ENCODE data around the gene C13orf42.

GRCh38 chr13:51148952-51149573, 38.0 kb upstream of the C13orf42 start:
- TF ChIP-seq SP1 (CRISPR knock-in tag; conservative IDR thresholded peaks at IDR 0.05) (no peak), GABPB1 (CRISPR knock-in tag; IDR thresholded peaks at IDR 0.05) (no peak), ZNF423 (CRISPR knock-in tag; IDR thresholded peaks at IDR 0.05) (no peak), ZNF138 (CRISPR knock-in tag; conservative IDR thresholded peaks at IDR 0.05) (no peak), E2F1 (CRISPR knock-in tag; IDR thresholded peaks at IDR 0.05) (no peak), MAX (CRISPR knock-in tag; IDR thresholded peaks at IDR 0.05) (no peak), ELF4 (CRISPR knock-in tag; IDR thresholded peaks at IDR 0.05; ENCODE audit: low read depth) (no peak), ZNF232 (CRISPR knock-in tag; IDR thresholded peaks at IDR 0.05) (no peak), KAT7 (CRISPR knock-in tag; IDR thresholded peaks at IDR 0.05; ENCODE audit: borderline replicate concordance) (no peak), PREB (CRISPR knock-in tag; IDR thresholded peaks at IDR 0.05; ENCODE audit: borderline replicate concordance) (no peak)
- TF ChIP-seq, protein P1, sequence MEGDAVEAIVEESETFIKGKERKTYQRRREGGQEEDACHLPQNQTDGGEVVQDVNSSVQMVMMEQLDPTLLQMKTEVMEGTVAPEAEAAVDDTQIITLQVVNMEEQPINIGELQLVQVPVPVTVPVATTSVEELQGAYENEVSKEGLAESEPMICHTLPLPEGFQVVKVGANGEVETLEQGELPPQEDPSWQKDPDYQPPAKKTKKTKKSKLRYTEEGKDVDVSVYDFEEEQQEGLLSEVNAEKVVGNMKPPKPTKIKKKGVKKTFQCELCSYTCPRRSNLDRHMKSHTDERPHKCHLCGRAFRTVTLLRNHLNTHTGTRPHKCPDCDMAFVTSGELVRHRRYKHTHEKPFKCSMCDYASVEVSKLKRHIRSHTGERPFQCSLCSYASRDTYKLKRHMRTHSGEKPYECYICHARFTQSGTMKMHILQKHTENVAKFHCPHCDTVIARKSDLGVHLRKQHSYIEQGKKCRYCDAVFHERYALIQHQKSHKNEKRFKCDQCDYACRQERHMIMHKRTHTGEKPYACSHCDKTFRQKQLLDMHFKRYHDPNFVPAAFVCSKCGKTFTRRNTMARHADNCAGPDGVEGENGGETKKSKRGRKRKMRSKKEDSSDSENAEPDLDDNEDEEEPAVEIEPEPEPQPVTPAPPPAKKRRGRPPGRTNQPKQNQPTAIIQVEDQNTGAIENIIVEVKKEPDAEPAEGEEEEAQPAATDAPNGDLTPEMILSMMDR (IDR thresholded peaks at IDR 0.05), result no peak
- TF ChIP-seq, protein P2, sequence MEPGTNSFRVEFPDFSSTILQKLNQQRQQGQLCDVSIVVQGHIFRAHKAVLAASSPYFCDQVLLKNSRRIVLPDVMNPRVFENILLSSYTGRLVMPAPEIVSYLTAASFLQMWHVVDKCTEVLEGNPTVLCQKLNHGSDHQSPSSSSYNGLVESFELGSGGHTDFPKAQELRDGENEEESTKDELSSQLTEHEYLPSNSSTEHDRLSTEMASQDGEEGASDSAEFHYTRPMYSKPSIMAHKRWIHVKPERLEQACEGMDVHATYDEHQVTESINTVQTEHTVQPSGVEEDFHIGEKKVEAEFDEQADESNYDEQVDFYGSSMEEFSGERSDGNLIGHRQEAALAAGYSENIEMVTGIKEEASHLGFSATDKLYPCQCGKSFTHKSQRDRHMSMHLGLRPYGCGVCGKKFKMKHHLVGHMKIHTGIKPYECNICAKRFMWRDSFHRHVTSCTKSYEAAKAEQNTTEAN (CRISPR knock-in tag; IDR thresholded peaks at IDR 0.05), result no peak

Measured in WTC11 (cell line).